GM18867 (cell line): ENCODE results near the gene CFAP74.

Experiments
- ATAC-seq: cut with Tn5 transposase; IDR thresholded peaks from one replicate; pipeline ENCODE4 v1.9.1; 2021; ENCODE audit warnings: mild to moderate bottlenecking, moderate library complexity; ENCODE audit not compliant: unreplicated experiment

Gene CFAP74

DNA sequence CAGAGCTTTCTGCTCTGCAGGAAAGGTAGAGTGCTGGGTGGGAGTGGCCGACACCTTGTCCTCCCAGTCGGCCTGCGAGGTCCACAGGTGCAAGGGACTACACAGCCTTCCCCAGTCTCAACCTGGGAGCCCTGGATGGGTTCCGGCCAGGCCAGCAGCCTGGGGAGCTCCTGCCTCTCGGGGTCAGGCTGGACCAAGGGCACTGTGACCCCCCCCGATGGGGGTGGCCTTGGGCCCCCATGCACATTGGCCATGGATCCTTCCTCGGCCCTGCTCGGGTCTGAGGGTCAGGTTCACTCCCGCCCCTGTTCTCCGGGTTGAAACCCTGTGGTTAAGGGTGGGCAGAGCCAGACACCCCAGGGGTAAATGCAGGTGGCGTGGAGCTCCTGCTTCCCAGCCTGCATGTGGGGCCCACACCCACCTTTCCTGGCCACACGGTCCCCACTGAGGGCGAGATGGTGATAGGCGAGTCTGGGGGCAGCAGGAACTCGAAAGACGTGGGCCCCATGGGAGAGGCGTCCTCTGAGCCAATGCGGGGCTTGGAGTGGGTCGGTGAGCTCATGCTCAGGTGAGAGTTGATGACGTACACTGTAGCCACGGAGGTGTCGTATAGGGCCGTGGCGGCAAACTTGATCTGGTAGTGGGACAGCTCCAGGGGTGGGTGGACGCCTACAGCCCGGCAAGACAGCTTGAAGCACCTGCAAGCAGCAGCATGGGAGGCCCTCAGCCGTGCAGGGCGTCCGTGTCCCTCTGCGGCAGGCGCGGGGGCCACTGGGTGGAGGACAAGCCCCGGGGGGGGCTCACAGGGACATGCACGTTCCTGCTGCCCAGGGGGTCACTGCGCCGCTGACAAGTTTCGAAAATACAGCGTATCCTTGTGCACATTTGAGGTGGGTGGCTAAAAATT, 73.7 kb downstream of the CFAP74 start:
- ATAC-seq: no peak

DNA sequence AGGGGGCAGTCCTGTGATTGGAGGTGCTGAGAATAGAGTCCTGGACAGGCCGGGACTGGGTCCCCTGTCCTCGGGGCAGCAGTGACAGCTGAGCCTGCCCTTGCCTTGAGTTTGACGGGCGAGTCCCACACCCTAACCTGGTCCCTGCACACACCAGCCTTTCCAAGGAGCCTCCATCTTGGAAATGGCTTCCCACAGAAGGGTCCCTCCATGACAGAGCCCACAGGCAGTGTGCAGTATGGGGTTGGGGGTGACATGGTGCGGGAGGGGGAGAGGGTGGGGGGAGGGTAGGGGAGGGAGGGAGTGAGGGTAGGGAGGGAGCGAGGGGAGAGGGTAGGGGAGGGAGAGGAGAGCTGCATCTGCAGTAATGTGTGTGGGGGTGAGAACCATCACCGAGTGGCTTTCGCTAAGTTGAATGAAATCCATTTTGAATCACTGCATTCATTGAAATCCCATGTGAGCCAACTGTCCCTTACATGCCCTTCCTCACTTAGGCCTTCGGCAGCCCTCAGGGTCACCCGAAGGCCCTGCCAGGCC, 74.4 kb downstream of the CFAP74 start:
- ATAC-seq: no peak

DNA sequence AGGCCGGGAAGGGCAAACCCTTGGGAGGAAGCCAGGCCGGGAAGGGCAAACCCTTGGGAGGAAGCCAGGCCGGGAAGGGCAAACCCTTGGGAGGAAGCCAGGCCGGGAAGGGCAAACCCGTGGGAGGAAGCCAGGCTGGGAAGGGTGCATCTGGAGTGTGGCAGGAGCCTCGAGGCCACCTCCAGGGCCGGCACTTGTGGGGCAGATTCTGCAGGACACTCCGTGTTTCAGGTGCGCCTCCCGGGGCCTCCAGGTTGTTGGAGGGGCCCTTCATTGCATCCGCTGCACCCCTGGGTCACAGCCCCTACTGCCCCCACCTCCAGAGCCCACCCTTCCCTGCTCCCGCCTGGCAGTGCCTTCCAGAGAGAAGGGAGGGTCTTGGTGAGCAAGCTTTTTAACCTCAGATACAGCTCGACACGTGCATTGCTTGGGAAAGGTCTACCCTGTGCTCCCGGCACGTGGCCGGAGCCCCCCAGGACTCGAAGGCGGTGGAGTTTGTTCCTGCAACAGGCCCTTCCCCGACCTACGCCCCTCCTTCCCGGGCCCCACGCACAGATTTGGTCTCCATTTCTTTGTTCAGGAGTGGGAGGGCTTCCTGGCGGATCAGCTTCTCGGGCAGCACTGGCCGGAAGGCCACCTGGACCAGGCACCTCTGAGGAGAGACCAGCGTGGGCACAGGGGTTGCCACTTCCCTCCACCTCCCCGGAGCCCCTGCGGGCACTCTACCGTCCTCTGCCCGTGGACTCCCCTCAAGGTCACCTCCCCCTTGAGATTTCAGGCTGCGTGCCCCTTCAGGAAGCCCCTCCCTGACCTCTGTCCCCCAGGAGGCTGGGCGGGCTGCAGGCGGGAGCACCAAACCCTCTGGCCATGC, 75.1 kb downstream of the CFAP74 start:
- no peak for ATAC-seq

DNA sequence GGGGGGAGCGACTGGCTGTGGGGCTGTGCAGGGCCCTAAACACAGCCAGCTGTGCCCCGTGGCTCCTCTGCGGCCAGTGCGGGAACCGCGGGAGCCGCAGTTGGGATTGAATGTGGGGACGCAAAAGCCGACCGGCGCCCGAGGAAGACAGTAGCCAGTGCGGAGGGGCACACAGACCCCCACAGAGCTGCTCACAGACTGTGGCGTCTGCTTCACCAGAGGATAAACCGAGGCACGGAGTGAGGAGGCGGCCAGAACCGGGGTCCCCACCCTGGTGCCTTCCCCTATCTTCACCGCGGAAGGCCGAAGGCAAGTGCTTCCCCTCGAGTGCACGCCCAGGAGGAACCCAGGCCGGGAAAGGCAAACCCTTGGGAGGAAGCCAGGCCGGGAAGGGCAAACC, 75.8 kb downstream of the CFAP74 start:
- ATAC-seq: no peak

DNA sequence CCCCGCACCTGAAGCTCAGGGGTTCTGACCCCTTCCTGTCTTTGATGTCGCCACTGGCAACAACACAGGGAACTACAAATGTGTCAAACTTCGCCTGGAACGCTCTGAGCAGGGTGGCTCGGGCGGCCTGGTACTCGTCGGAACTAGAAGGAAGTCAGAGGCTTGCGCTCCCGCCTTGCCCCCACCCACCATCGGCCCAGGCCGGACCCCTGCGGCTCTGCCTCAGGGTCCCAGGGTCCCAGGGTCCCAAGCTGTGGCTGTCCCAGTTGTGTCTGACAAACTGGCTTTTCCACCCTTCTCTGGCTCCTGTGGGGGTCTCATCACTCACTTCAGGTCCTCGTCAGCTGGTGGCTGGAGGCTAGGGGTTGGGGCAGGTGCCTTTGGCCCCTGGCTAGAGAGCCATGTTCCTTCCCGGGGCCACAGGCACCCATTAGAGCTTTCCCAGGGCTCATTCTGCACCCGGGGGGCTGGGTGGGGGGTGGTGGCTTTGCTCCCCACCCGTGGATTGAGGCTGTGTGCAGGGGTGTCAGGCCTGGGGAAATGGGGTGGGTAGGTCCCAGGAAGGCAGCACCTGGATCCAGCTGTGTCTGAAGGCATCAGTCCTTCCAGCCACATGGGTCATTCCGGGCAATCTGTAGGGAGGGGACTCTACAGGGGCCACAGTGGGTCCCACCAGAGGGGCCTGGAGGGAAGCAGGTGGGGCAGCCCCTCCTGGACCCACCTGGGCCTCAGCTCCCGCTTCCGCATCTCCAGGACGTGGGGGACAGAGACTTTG, 76.5 kb downstream of the CFAP74 start:
- ATAC-seq: no peak

DNA sequence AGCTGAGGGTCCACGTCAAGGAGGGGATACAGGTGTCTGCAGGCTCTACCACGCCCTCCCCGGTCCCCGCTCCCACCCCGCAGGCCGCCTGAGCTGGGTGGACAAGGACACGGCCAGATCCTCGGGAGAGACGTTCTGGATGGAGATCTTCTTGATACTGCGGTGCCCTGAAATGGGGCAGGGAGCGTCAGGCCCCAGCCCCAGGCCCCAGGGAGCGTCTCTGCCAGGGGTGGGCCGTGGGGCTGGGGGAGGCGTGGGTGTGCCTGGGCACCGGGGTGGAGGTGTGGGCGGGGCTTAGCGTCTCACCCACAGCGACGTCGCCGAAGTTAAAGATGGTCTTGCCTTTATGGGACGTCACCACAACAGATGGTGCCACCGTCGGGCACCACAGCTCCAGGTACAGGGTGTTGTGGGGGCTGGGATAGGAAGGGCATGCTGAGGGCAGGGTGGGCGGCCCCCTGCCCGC, 77.2 kb downstream of the CFAP74 start:
- no peak for ATAC-seq

DNA sequence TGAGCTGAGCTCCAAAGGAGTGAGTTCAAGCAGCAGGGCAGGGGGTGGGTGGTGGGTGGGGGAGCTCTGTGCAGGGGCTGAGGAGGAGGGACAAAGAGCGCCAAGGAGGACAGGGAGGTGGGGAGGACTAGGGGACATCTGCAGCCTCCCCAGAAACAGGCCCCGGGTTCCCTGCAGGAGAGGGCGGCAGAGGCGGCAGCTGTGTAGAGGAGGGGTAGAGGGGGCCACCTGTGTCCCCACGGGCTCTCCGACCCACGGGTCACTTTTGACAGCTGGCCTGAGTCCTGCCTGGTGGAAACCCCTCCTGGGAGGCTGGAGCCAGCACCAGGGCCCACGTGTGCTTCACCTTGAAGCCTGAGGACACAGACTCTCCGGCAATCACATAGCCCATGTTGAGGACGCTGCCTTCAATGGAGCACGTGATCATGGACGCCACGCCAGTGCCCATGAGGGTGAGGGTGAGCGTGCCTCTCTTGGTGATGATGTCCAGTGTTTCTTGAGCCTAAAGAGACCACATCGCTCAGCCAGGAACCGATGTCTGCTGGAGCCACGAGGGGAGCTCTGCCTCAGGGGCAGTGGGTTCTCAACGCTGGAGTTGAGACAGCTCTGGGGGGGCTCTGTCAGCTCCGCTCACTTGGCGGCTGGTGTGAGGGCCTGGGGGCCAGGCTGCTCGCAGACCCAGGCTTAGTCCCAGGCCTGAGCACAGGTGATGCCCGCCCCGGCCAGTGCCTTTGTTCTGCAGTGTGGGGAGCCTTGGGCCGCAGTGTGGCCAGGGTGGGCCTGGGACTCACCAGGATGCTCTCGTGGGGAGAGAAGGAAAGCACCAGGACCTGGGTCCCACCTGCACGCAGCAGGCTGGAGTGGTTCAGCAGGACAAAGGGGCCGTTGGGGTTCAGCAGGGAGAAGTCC, 77.9 kb downstream of the CFAP74 start:
- no peak for ATAC-seq

DNA sequence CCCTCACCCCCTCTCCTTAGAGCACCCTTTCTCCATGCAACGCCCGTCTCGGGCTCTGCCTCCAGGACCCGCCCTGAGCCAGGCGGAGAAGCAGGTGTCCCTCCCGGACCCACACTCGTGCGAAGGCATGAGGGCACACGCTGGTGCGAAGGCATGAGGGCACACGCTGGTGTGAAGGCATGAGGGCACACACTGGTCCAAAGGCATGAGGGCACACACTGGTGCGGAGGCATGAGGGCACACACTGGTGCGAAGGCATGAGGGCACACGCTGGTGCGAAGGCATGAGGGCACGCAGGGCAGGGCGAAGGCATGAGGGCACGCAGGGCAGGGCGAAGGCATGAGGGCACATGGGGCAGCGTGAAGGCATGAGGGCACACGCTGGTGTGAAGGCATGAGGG, 78.7 kb downstream of the CFAP74 start:
- ATAC-seq: no peak

DNA sequence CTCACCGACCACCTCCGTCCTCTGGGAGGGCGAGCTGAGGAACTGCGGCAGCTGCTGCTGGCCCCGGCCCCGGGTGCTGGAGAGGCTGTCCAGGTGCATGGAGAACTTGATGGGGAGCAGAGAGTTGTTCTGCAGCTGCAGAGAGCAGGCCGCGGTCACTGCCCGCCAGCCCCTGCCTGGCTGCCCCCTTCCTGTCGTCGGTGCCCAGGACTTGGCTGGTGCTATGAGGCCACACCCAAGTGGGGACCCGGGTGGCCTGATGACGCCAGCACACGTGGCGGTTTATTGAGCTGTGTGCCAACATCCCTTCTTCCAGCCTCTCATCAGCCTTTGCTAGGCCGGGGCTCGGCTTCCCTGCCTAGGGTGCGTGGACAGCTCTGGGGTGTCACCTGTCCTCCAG, 79.2 kb downstream of the CFAP74 start:
- ATAC-seq: no peak

DNA sequence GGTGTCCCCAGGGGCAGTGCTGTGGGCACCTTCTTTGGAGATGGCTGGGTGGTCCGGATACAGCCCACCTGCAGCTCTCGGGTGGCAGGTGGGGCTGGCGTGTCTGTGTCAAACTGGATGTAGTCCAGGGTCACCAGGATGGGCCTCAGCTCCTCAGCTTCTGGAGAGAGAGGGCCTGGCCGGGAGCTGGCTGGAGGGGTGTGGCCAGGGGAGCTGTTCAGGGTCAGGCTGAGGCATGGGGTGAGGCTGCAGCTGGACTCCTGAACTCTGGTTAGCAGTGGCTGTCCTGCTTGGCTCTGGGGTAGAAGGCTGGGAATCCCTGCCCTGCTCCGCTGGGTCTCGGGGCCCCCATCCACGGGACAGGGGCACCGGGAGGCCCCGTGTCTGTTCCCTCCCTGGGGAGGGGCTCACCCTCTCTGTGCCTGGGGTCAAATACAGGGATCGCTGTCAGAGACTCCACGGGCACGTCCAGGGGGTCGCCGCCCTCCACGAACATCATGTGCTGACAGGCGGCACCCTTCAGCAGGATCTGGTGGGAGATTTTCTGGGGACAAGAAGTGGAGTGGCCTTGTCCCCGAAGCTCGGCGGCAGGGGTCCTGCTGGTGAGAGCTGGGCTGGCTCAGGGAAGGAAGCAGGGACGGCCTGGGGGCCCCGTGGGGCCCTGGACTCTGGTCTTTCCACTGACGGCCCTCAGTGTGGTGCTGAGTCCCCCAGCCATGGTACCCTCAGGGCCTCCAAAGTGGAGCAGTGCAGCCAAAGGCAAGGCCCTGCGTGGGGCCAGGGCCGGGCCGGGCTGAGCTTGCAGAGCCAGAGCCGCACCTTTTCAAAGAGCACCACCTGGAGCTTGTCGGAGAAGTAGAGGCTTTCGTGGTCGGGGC, 80.4 kb downstream of the CFAP74 start:
- ATAC-seq: no peak

DNA sequence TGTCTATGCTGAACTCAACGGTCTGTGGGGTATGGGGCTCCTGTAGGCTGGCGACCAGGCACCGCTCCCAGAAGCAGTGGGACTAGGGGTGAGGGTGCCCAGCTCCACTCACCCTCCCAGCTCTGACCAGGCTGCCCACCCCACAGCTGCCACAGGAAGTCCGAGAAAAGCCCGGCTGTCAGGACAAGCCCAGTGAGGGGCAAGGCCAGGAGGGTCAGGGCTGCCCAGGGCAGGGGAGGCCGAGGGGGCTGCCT, 81.0 kb downstream of the CFAP74 start:
- no peak for ATAC-seq

DNA sequence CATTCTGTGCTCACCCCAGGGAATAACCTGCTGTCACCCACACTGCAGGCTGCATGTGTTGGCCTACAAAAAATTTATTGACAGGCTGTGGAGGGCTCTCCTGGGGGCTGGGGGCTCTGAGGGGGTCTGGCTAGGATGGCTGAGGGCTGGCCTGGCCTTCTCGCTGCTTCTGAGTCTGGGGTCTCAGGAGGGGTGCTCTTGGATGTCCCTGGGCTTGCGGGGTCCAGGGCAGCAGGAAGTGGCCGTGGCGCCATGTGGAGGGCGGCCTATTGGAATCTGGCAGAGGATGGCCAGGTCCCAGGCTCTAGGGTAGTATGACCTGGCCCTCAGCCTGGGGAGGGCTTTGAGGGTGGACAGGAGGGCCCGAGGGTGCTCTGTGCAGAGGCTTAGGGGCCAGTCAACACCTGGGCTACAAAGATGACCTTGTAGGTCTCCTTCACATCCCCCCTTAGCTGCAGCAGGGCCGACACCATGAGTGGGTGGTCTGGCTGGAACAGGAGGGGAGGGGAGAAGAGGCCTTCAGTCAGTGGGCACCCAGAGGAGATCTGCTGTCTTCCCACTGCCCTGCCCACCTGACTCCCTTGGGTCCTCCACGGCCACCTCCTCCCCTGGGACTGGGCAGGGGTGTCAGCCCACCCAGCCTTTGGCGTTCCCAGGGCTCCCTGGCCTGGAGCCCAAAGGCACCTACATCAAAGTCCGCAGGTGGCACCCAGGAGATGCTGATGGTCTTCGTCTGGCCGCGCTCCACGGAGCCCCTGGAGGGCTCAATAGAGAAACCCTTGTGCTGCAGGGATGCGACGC, 81.5 kb downstream of the CFAP74 start:
- ATAC-seq: no peak

DNA sequence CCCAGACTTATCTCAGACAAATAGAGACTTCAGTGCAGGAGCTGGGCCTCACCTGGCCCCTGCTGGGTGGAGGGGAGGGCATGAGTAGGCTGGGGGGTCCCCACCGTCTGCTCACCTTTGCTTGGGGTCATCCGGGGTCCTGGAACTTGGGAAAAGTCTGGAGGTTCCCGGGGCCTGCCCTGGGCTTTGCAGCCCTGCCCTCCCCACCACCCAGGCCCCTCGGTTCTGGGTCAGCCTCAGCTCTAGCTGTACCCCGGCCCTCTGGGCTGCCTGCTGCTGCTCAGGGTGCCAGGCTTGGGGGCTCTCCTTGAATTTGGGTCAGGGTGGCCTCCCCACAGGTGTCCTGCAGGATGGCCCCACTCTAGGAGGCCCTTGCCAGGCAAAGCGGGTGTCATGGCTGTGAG, 82.1 kb downstream of the CFAP74 start:
- ATAC-seq: no peak

DNA sequence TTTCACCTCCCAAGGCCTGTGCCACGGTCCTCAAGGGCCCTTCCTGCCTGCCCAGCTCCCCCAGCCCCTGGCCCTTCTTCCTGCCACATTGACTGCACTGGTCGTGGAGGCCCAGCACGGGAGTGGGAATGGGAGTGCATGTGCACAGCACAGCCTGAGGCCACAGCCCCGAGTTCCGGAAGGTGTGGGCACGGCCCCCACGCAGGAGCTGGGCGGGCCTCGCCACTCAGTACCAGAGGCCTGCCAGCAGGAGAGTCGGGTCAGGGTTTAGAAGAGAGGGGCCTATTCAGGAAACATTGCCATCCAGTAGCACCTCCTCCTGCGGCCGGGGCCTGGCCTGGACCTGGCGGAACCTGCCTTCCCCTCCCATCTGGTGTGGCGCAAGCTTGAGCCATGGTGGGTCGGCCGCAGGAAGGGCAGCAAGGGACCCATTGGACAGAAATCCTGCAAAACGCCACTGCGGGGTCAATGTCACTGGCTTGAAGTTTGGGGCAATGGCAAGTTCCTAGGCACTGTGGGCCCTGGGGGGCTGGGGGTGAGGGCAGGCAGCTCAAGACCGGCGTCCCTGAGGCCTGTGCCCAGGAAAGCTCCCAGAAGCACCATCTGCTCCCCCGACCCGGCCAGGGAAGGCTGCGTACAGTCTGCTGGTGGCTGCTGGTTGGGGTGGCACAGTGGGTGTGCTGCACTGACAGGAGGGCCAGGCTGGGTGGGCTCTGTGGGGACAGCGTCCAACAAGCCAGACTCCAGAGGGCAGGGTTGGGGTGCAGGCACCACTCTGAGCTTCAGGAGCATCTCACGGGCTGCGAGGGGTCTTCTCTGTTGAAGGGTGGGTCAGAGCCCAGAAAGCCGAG, 82.8 kb downstream of the CFAP74 start:
- no peak for ATAC-seq

DNA sequence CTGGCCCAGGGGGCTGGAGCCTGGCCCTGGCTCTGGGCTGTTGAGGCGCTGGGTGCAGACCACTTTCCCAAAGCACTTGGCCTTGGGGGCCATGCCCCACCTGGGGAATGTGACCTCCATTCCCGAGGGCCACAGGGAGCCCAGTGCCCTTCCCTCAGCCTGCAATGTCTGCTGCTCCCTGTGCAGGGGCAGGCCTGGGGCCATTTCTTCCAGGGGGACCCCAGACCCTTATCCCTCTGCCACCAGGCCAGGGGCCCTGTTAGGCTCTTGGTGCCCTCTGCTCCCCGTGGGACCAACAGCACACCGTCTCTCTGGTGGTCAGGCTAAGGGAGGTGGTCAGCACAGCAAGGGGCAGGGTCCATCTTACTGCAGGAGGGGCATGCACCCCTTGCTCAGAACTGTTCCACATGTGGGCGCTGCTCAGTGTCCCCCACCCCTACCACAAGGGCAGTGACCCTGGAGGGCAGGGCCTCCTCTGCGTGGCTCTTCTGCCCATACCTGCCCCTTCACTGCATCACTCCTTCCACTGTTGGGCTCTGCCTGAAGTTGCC, 83.5 kb downstream of the CFAP74 start:
- ATAC-seq: no peak

DNA sequence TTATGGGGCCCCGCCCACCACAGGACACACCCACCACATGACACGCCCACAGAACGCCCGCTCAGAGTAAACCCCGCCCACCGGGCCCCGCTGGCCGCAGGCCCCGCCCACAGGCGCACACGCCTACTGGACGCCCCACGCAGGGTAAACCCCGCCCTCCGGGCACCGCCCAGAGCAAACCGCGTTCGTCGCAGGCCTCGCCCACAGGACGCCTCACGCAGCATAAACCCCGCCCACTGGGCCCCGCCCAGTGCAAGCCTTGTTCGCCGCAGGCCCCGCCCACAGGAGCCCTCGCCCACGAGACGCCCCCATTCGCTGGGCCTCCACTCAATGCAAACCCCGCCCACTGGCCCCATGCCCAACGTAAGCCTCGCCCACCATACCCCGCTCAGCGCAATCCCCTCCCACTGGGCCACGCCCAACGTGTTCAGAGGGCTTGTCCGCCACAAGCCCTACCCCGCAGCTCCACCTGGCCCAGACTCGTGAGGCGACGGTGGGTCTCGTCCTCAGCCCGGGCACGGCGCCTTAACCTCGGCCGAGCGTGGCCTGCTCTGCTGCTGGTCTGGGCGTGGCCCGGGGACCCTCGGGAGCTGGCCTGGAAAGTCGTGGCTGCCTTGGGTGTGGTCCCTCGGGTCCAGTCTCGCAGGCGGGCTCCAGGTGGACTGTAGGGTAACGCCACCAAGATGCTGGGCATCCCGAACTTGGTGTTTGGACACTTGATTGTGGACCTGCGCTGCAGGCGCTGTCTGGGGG, 84.1 kb downstream of the CFAP74 start:
- peak; percentile 71 for ATAC-seq
